SK-MEL-5 (cell line): Measurements from ENCODE around the gene MMRN1. TPM values are rescaled to one million over a fixed set of nuclear protein-coding genes. Genes with fewer than 3 reads are reported as not detected.

ENCODE experiments used
- DNase-seq: peaks from one replicate; pipeline ENCODE4 v3.0.0-alpha.2; 2016; ENCODE audit warnings: low read depth, low spot score
- in situ Hi-C: cut with HindIII; loops from 2 replicates; pipeline ENCODE4 v1.10.0; 2016; ENCODE audit warnings: low sequenced_read_pairs, high pct_unique_total_duplicates, low pct_unique_long_range_greater_than_20kb
- total RNA-seq: library from RNA; depleted of rRNA; stranded (reverse); fragments of >200 nt; shearing (Covaris generic); gene quantifications from 2 replicates; pipeline ENCODE4 v1.2.3, GENCODE V29; 2014; rRNA removed

The MMRN1 gene
- total RNA-seq, 1 experiment from 2014 or later, result 0.16 TPM

- DNase-seq, result no peak
- in situ Hi-C loops, result no loop called here
Observed at GRCh38 chr4:89954906-89955695, 60.4 kb downstream of the MMRN1 start.

- no peak for DNase-seq
- in situ Hi-C loops, result no loop called here
Observed at GRCh38 chr4:89957046-89957926, 62.6 kb downstream of the MMRN1 start.

GRCh38 chr4:89981789-89982334 is 87.2 kb downstream of the MMRN1 start:
- in situ Hi-C loops, result no loop called here
- DNase-seq, result no peak

- in situ Hi-C loops, result no loop called here
- DNase-seq, result no peak
Observed at GRCh38 chr4:89988268-89988667, 93.6 kb downstream of the MMRN1 start.

GRCh38 chr4:89992744-89993143 is 98.1 kb downstream of the MMRN1 start:
- in situ Hi-C loops, result no loop called here
- no peak for DNase-seq

- in situ Hi-C loops, result no loop called here
- DNase-seq, result no peak
Observed at GRCh38 chr4:89994176-89994873, 99.7 kb downstream of the MMRN1 start.

- in situ Hi-C loops, result no loop called here
- DNase-seq, result no peak
Observed at GRCh38 chr4:89995006-89995405, 100.4 kb downstream of the MMRN1 start.

GRCh38 chr4:89995814-89996213 is 101.2 kb downstream of the MMRN1 start:
- in situ Hi-C loops, result no loop called here
- DNase-seq, result no peak

GRCh38 chr4:89997171-89997704 is 102.6 kb downstream of the MMRN1 start:
- in situ Hi-C loops, result no loop called here
- DNase-seq, result no peak

- DNase-seq, result peak; percentile 20
- in situ Hi-C loops, result no loop called here
Observed at GRCh38 chr4:89998469-89999011, 103.9 kb downstream of the MMRN1 start.

- no peak for DNase-seq
- in situ Hi-C loops, result no loop called here
Observed at GRCh38 chr4:90001023-90001422, 106.4 kb downstream of the MMRN1 start.

- no peak for DNase-seq
- in situ Hi-C loops, result no loop called here
Observed at GRCh38 chr4:90002441-90003062, 107.9 kb downstream of the MMRN1 start.

Other genes starting within 250 kb of the MMRN1 start
- 179 and 186 TPM in 2 replicates for gene SNCA, start 57.7 kb upstream of the MMRN1 start, total RNA-seq
- gene CCSER1, start 232.5 kb downstream of the MMRN1 start, total RNA-seq, result 23.1 and 23.8 TPM in 2 replicates